ENCODE results near the gene DRAP1.

DNA sequence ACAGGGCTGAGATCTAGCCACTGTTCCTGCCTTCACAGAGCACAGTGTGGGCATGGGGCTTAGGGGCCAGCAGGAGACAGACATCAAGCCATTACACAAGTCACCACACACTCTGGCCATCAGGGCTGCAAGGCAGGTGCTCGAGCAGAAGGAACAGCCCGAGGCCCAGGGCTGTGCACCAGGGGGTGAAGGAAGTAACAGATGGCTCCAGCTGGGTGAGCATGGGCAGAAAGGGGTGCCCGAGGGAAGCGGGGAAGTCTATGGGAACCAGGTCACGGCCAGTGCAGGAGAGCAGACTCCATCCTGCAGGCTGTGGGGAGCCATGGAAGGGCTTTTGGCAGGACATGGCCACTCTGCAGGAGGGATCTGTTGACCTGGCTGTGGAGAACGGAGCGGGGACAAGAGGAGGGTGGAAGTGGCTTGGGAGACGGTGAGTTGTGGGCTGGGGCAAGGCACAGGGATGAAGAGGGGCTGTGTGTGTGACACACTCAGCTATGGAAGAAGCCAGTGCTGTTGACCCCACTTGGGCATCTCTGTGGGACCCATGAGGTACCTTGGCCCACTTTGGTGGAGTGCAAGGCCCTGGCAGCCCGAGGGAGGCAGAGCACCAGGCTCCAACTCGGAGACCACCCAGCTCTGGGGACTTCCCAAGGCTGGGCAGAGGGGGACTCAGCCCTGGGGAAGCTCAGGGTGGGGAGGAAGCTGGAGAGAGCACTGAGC is 4.0 kb upstream of the DRAP1 start:
- TF ChIP-seq, protein P1, sequence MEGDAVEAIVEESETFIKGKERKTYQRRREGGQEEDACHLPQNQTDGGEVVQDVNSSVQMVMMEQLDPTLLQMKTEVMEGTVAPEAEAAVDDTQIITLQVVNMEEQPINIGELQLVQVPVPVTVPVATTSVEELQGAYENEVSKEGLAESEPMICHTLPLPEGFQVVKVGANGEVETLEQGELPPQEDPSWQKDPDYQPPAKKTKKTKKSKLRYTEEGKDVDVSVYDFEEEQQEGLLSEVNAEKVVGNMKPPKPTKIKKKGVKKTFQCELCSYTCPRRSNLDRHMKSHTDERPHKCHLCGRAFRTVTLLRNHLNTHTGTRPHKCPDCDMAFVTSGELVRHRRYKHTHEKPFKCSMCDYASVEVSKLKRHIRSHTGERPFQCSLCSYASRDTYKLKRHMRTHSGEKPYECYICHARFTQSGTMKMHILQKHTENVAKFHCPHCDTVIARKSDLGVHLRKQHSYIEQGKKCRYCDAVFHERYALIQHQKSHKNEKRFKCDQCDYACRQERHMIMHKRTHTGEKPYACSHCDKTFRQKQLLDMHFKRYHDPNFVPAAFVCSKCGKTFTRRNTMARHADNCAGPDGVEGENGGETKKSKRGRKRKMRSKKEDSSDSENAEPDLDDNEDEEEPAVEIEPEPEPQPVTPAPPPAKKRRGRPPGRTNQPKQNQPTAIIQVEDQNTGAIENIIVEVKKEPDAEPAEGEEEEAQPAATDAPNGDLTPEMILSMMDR (IDR thresholded peaks at IDR 0.05) = no peak
- TF ChIP-seq NR2C2 (CRISPR knock-in tag; IDR thresholded peaks at IDR 0.05) (no peak), ZNF138 (CRISPR knock-in tag; conservative IDR thresholded peaks at IDR 0.05) (no peak), MYBL2 (CRISPR knock-in tag; IDR thresholded peaks at IDR 0.05) (no peak), ETV6 (CRISPR knock-in tag; IDR thresholded peaks at IDR 0.05) (no peak), TEAD4 (CRISPR knock-in tag; IDR thresholded peaks at IDR 0.05) (no peak), ZBTB21 (CRISPR knock-in tag; IDR thresholded peaks at IDR 0.05; ENCODE audit: borderline replicate concordance) (no peak), HMGA2 (CRISPR knock-in tag; IDR thresholded peaks at IDR 0.05) (no peak)
- TF ChIP-seq, protein P2, sequence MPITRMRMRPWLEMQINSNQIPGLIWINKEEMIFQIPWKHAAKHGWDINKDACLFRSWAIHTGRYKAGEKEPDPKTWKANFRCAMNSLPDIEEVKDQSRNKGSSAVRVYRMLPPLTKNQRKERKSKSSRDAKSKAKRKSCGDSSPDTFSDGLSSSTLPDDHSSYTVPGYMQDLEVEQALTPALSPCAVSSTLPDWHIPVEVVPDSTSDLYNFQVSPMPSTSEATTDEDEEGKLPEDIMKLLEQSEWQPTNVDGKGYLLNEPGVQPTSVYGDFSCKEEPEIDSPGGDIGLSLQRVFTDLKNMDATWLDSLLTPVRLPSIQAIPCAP (CRISPR knock-in tag; IDR thresholded peaks at IDR 0.05) = no peak; the same call in 1 of the 2 replicates
- TF ChIP-seq, protein P3, sequence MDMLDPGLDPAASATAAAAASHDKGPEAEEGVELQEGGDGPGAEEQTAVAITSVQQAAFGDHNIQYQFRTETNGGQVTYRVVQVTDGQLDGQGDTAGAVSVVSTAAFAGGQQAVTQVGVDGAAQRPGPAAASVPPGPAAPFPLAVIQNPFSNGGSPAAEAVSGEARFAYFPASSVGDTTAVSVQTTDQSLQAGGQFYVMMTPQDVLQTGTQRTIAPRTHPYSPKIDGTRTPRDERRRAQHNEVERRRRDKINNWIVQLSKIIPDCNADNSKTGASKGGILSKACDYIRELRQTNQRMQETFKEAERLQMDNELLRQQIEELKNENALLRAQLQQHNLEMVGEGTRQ (CRISPR knock-in tag; IDR thresholded peaks at IDR 0.05) = no peak
- TF ChIP-seq, protein P4, sequence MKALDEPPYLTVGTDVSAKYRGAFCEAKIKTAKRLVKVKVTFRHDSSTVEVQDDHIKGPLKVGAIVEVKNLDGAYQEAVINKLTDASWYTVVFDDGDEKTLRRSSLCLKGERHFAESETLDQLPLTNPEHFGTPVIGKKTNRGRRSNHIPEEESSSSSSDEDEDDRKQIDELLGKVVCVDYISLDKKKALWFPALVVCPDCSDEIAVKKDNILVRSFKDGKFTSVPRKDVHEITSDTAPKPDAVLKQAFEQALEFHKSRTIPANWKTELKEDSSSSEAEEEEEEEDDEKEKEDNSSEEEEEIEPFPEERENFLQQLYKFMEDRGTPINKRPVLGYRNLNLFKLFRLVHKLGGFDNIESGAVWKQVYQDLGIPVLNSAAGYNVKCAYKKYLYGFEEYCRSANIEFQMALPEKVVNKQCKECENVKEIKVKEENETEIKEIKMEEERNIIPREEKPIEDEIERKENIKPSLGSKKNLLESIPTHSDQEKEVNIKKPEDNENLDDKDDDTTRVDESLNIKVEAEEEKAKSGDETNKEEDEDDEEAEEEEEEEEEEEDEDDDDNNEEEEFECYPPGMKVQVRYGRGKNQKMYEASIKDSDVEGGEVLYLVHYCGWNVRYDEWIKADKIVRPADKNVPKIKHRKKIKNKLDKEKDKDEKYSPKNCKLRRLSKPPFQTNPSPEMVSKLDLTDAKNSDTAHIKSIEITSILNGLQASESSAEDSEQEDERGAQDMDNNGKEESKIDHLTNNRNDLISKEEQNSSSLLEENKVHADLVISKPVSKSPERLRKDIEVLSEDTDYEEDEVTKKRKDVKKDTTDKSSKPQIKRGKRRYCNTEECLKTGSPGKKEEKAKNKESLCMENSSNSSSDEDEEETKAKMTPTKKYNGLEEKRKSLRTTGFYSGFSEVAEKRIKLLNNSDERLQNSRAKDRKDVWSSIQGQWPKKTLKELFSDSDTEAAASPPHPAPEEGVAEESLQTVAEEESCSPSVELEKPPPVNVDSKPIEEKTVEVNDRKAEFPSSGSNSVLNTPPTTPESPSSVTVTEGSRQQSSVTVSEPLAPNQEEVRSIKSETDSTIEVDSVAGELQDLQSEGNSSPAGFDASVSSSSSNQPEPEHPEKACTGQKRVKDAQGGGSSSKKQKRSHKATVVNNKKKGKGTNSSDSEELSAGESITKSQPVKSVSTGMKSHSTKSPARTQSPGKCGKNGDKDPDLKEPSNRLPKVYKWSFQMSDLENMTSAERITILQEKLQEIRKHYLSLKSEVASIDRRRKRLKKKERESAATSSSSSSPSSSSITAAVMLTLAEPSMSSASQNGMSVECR (CRISPR knock-in tag; IDR thresholded peaks at IDR 0.05; ENCODE audit: borderline replicate concordance) = no peak
